Mammary epithelial cell (primary cell): ENCODE results near the gene HMCN2.

Experiments used
- EZH2 ChIP-seq: IDR thresholded peaks from 2 replicates; pipeline ENCODE4 v1.6.1; 2012; ENCODE audit warnings: low read length, inconsistent platforms, borderline replicate concordance
- TF ChIP-seq, protein P1 (sequence below), 2 donors: IDR thresholded peaks in 1 of 2; conservative IDR thresholded peaks in 1 of 2; 2 replicates each; pipeline ENCODE4 v1.5.1; 2011 to 2012; ENCODE audit warnings: inconsistent platforms in 2 of 2, low read length in 2 of 2, mild to moderate bottlenecking in 2 of 2, control low read depth in 1 of 2, low read depth in 1 of 2; ENCODE audit not compliant: insufficient read depth in 1 of 2; ENCODE audit errors: extremely low read depth in 1 of 2

DNA sequence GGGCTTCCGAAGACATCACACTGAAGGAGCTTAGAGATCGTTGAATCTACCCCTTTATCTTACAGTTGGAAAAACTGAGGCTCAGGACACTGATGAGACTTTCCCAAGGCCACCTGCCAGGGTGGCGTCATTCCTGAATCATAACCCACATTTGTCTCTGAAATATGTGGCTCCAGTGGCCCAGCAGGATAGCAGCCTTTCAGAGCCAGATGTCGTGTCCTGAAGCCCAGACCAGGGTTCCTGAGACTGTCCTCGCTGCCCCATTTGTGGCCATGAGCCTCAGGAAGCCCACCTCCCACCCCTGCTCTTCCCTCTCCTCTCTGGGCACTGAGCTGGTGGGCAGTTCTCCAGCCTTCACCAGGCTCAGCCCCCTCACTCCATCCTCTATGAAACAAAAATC, 2.4 kb downstream of the HMCN2 start:
- no peak for TF ChIP-seq EZH2
- TF ChIP-seq, protein P1, sequence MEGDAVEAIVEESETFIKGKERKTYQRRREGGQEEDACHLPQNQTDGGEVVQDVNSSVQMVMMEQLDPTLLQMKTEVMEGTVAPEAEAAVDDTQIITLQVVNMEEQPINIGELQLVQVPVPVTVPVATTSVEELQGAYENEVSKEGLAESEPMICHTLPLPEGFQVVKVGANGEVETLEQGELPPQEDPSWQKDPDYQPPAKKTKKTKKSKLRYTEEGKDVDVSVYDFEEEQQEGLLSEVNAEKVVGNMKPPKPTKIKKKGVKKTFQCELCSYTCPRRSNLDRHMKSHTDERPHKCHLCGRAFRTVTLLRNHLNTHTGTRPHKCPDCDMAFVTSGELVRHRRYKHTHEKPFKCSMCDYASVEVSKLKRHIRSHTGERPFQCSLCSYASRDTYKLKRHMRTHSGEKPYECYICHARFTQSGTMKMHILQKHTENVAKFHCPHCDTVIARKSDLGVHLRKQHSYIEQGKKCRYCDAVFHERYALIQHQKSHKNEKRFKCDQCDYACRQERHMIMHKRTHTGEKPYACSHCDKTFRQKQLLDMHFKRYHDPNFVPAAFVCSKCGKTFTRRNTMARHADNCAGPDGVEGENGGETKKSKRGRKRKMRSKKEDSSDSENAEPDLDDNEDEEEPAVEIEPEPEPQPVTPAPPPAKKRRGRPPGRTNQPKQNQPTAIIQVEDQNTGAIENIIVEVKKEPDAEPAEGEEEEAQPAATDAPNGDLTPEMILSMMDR (conservative IDR thresholded peaks at IDR 0.05 in 1 of 2, IDR thresholded peaks at IDR 0.05 in 1 of 2; ENCODE audit: extremely low read depth in 1 of 2, insufficient read depth in 1 of 2, low read depth in 1 of 2, low read length in 2 of 2): no peak
